SK-N-SH (cell line): ENCODE results near the gene ACSL6. TPM values are rescaled to one million over a fixed set of nuclear protein-coding genes. Genes with fewer than 3 reads are reported as not detected.

Experiments used
- CTCF ChIA-PET: fragments of 300-600, 350-600 bp; formaldehyde crosslinking; extraction: SDS; loops from one replicate; lab custom pipeline; 2021; lab: Yijun Ruan, JAX
- POLR2A ChIA-PET: fragments of 350-600 bp; sonication (Branson Sonifier 250); formaldehyde crosslinking; extraction: SDS; loops from one replicate; lab custom pipeline; 2020; ENCODE audit warnings: antibody characterized with exemption, inconsistent platforms; lab: Yijun Ruan, JAX
- DNase-seq: peaks from one replicate; pipeline ENCODE4 v3.0.0; 2012
- H2AFZ ChIP-seq: fragments of 200-600 bp; sonication (generic); 2 replicates; pipeline ENCODE4 v1.8.1; 2016; ENCODE audit warnings: antibody characterized with exemption, mild to moderate bottlenecking, low read depth
- H3F3A ChIP-seq: fragments of 200-600 bp; sonication (generic); replicated peaks from 2 replicates; pipeline ENCODE3; 2016; ENCODE audit warnings: antibody characterized with exemption, mild to moderate bottlenecking; ENCODE audit not compliant: insufficient read depth
- H3K27ac ChIP-seq, 2 experiments: fragments of 200-500 bp in 1 of 2; fragments of 200-600 bp in 1 of 2; sonication (Bioruptor generic) in 1 of 2; sonication (generic), shearing (Covaris generic) in 1 of 2; 2 replicates each; pipeline versions ENCODE4 v1.5.1 to v1.6.1; 2014 to 2016; ENCODE audit warnings: low read depth in 2 of 2, inconsistent platforms in 1 of 2, low read length in 1 of 2, mild to moderate bottlenecking in 1 of 2, mixed read lengths in 1 of 2
- H3K27me3 ChIP-seq: fragments of 200-600 bp; sonication (generic), shearing (Covaris generic); 2 replicates; pipeline ENCODE4 v1.6.1; 2016; ENCODE audit warnings: mixed run types; ENCODE audit not compliant: insufficient read depth
- H3K36me3 ChIP-seq, 2 experiments: fragments of 200-500 bp in 1 of 2; fragments of 200-600 bp in 1 of 2; sonication (Bioruptor generic) in 1 of 2; sonication (generic) in 1 of 2; replicated peaks in 1 of 2; 2 replicates each; pipeline versions ENCODE3 to v1.5.1; 2014 to 2016; ENCODE audit warnings: low read length in 1 of 2, mild to moderate bottlenecking in 1 of 2; ENCODE audit not compliant: insufficient read depth in 2 of 2, control insufficient read depth in 1 of 2
- H3K4me1 ChIP-seq, 2 experiments: fragments of 200-500 bp in 1 of 2; fragments of 200-600 bp in 1 of 2; sonication (Bioruptor generic) in 1 of 2; sonication (generic), shearing (Covaris generic) in 1 of 2; 2 replicates each; pipeline versions ENCODE4 v1.5.1 to v1.6.1; 2014 to 2016; ENCODE audit warnings: low read depth in 1 of 2, low read length in 1 of 2, mixed run types in 1 of 2; ENCODE audit not compliant: insufficient read depth in 2 of 2, control insufficient read depth in 1 of 2
- H3K4me2 ChIP-seq: fragments of 200-600 bp; sonication (generic), shearing (Covaris generic); 2 replicates; pipeline ENCODE4 v1.6.1; 2017; ENCODE audit warnings: mixed run types
- H3K4me3 ChIP-seq, 2 experiments: fragments of 200-500 bp in 1 of 2; fragments of 200-600 bp in 1 of 2; sonication (Bioruptor generic) in 1 of 2; sonication (generic), shearing (Covaris generic) in 1 of 2; 2 replicates each; pipeline versions ENCODE4 v1.5.1 to v1.8.1; 2014 to 2016; ENCODE audit warnings: low read depth in 2 of 2, inconsistent platforms in 1 of 2, low read length in 1 of 2, mild to moderate bottlenecking in 1 of 2, mixed read lengths in 1 of 2, moderate library complexity in 1 of 2
- H3K79me2 ChIP-seq: fragments of 200-600 bp; sonication (generic); 2 replicates; pipeline ENCODE4 v1.8.1; 2017; ENCODE audit warnings: mild to moderate bottlenecking; ENCODE audit not compliant: insufficient read depth
- H3K9ac ChIP-seq: fragments of 200-600 bp; sonication (generic); 2 replicates; pipeline ENCODE4 v1.6.1; 2017; ENCODE audit warnings: mixed run types
- H3K9me2 ChIP-seq: fragments of 200-600 bp; sonication (generic); 2 replicates; pipeline ENCODE4 v1.6.1; 2017; ENCODE audit warnings: mixed run types
- H3K9me3 ChIP-seq: fragments of 200-600 bp; sonication (generic); 2 replicates; pipeline ENCODE4 v1.6.1; 2017; ENCODE audit warnings: mixed run types, mild to moderate bottlenecking, moderate library complexity
- H4K20me1 ChIP-seq: fragments of 200-600 bp; sonication (generic); 2 replicates; pipeline ENCODE4 v1.6.1; 2017; ENCODE audit warnings: mild to moderate bottlenecking, mixed run types; ENCODE audit not compliant: insufficient read depth
- CHD2 ChIP-seq: fragments of 150-350 bp; IDR thresholded peaks from 2 replicates; pipeline ENCODE4 v1.6.1; 2018; ENCODE audit warnings: low read length; ENCODE audit not compliant: partially characterized antibody
- EP300 ChIP-seq, 2 experiments: IDR thresholded peaks; 2 replicates each; pipeline versions ENCODE4 v1.4.0 to v1.6.1; 2012; ENCODE audit warnings: borderline replicate concordance in 1 of 2, low read depth in 1 of 2, low read length in 1 of 2
- EZH2phosphoT487 ChIP-seq: fragments of 200-600 bp; sonication (generic); IDR thresholded peaks from 2 replicates; pipeline ENCODE4 v1.6.1; 2017; ENCODE audit warnings: low read depth, mixed run types, mild to moderate bottlenecking, antibody characterized with exemption, moderate library complexity, borderline replicate concordance
- FOXJ3 ChIP-seq: sonication (generic); formaldehyde crosslinking; IDR thresholded peaks from 2 replicates; pipeline ENCODE4 v1.5.1; 2020; ENCODE audit warnings: mild to moderate bottlenecking, missing genetic modification reagents
- GABPA ChIP-seq: IDR thresholded peaks from 2 replicates; pipeline ENCODE4 v1.4.0; 2012; ENCODE audit warnings: low read depth, mild to moderate bottlenecking
- GATA2 ChIP-seq: sonication (generic); formaldehyde crosslinking; IDR thresholded peaks from 2 replicates; pipeline ENCODE4 v1.5.0; 2020; ENCODE audit warnings: mild to moderate bottlenecking, missing genetic modification reagents
- MXI1 ChIP-seq: IDR thresholded peaks from 2 replicates; pipeline ENCODE4 v1.6.1; 2012; ENCODE audit warnings: mild to moderate bottlenecking, low read depth, low read length, improper control_type of control experiment
- NFIC ChIP-seq: IDR thresholded peaks from 2 replicates; pipeline ENCODE4 v1.4.0; 2012; ENCODE audit warnings: borderline replicate concordance
- NRF1 ChIP-seq: IDR thresholded peaks from 2 replicates; pipeline ENCODE4 v1.6.1; 2012; ENCODE audit warnings: low read depth, mild to moderate bottlenecking, low read length
- POLR2AphosphoS5 ChIP-seq: IDR thresholded peaks from 2 replicates; pipeline ENCODE4 v1.6.1; 2012; ENCODE audit warnings: low read depth, low read length
- RAD21 ChIP-seq: IDR thresholded peaks from 2 replicates; pipeline ENCODE4 v1.6.1; 2012; ENCODE audit warnings: mild to moderate bottlenecking, low read length
- RFX5 ChIP-seq: IDR thresholded peaks from 2 replicates; pipeline ENCODE4 v1.6.1; 2012; ENCODE audit warnings: mild to moderate bottlenecking, improper control_type of control experiment, low read length
- SIN3A ChIP-seq: IDR thresholded peaks from 2 replicates; pipeline ENCODE4 v1.6.1; 2012; ENCODE audit warnings: low read depth, mild to moderate bottlenecking, low read length, moderate library complexity, borderline replicate concordance
- TAF1 ChIP-seq: IDR thresholded peaks from 2 replicates; pipeline ENCODE4 v1.6.1; 2012; ENCODE audit warnings: low read depth, mild to moderate bottlenecking, low read length, moderate library complexity, borderline replicate concordance
- TEAD4 ChIP-seq: IDR thresholded peaks from 2 replicates; pipeline ENCODE4 v1.4.0; 2012; ENCODE audit warnings: mild to moderate bottlenecking, borderline replicate concordance; ENCODE audit not compliant: insufficient read depth
- WGBS: methylation state at CpG from one replicate; pipeline ENCODE4 v1.1.6; 2017; ENCODE audit warnings: low lambda C conversion rate; 5-methylcytosine and 5-hydroxymethylcytosine counted together
- polyA plus RNA-seq, 3 experiments: library from polyadenylated mRNA; depleted of rRNA; stranded (reverse); fragments of >200 nt; gene quantifications; 2 replicates each; pipeline ENCODE4 v1.2.3, GENCODE V29; 2012
- TF ChIP-seq, protein P1 (sequence below): fragments of 150-350 bp; IDR thresholded peaks from 2 replicates; pipeline ENCODE4 v1.6.1; 2016; ENCODE audit warnings: mild to moderate bottlenecking, low read depth, low read length
- TF ChIP-seq, protein P2 (sequence below): IDR thresholded peaks from 2 replicates; pipeline ENCODE4; 2012
- TF ChIP-seq, protein P3 (sequence below): IDR thresholded peaks from 2 replicates; pipeline ENCODE4 v1.6.1; 2012; ENCODE audit warnings: mild to moderate bottlenecking, low read depth, low read length, moderate library complexity
- TF ChIP-seq, protein P4 (sequence below): IDR thresholded peaks from 2 replicates; pipeline ENCODE4 v1.4.0; 2012; ENCODE audit warnings: low read depth

The ACSL6 gene
- polyA plus RNA-seq, 1 of the 3 experiments (the other 2 are of a cell fraction): 0.46 TPM

DNA sequence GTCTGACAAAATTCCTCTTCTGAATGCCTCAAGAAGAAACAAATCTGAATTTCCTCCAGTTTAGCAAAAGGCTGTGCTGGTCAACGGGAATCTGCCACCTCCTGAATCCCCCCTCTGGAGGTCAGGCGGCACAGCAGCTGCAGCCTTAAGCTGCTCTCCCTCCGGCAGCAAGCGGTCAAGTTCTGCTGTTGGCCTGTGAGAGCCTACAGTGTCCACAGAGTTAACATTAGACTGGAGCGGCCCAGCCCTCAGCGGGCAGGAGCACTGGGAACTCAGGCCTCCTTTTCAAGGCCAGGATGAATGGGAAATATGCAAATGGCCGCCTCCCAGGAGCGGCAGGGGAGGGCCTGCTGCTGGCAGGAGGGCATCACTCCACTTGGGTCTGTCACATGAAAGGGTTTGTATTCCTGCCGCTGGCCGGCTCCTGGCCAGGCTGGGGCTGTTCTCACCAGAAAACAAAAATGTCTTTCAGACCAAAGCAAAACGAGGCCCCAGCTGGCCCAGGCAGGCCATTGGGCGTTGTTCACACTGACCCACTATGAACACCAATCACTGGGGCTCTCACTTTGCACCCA, 8.2 kb downstream of the ACSL6 start:
- H3F3A ChIP-seq: no peaks in the 10 kb centered on the region
- H2AFZ ChIP-seq: no peak overlapping the region
- no peak overlapping the region for H3K27ac ChIP-seq
- TF ChIP-seq GABPA (no peak), RAD21 (peak; percentile 12; the same call in 1 of the 2 replicates)
- H3K9ac ChIP-seq: no peak overlapping the region
- ChIA-PET CTCF (interaction anchor here (1.4 to 7.5 kb wide), 5 partner anchors 60 to 580 kb away, joined by 4 to 152 read pairs (median 7); no protein-coding TSS in a partner anchor), POLR2A (no interaction called here)
- no peaks in the 10 kb centered on the region for H3K9me3 ChIP-seq
- H3K79me2 ChIP-seq: no peaks in the 10 kb centered on the region
- DNase-seq: peak; percentile 33
- no peak overlapping the region for H3K4me2 ChIP-seq
- no peaks in the 10 kb centered on the region for H4K20me1 ChIP-seq
- 71% methylated on average over 6 of the region's 12 CpGs for WGBS
- peaks cover 0 to 14% of the 10 kb centered on the region in 2 experiments; a peak in 1 of 4 replicates for H3K4me1 ChIP-seq
- no peaks in the 10 kb centered on the region for H3K36me3 ChIP-seq
- no peaks in the 10 kb centered on the region for H3K27me3 ChIP-seq
- no peaks in the 10 kb centered on the region for H3K9me2 ChIP-seq
- no peak overlapping the region for H3K4me3 ChIP-seq

DNA sequence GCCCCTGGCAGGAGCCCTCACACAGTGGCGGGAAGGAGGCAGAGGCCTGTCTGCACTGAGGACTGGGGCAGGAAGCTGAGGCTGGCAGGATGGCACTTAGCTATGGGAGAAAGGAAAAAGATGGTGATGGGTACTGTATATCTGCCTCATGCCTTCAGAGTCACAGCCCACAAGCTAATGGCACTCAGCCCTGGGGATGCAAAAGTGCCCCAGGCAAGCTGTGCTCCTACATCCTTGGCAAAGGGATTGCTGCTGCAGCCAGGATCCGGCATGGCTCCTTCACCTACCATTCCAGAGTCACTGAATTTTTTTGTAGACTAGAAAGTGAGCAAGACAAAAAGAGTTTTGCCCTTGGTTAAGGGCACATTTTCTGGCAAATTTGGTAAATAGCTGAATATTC, 8.7 kb downstream of the ACSL6 start:
- Histone ChIP-seq H3K27ac (no peak overlapping the region), H3K27me3 (no peaks in the 10 kb centered on the region), H3K36me3 (no peaks in the 10 kb centered on the region), H3F3A (no peaks in the 10 kb centered on the region), H3K79me2 (no peaks in the 10 kb centered on the region), H2AFZ (no peak overlapping the region), H3K9ac (no peak overlapping the region), H3K4me2 (no peak overlapping the region), H3K4me3 (no peak overlapping the region), H3K9me2 (no peaks in the 10 kb centered on the region), H3K4me1 (peaks cover 0 to 14% of the 10 kb centered on the region in 2 experiments; a peak in 1 of 4 replicates), H4K20me1 (no peaks in the 10 kb centered on the region), H3K9me3 (no peaks in the 10 kb centered on the region)
- 71% methylated on average over 2 of the region's 2 CpGs for WGBS
- no peak for DNase-seq
- POLR2A ChIA-PET: interaction anchor here (0.5 kb wide), 1 partner anchor 21 kb away, joined by 4 read pairs; no protein-coding TSS in a partner anchor
- no peak for TF ChIP-seq GATA2 (CRISPR knock-in tag)
- TF ChIP-seq EP300 (IDR thresholded peaks at IDR 0.05; ENCODE audit: borderline replicate concordance in 1 of 2, low read depth in 1 of 2, low read length in 1 of 2): no peak
- no peak for TF ChIP-seq TEAD4
- no peak for TF ChIP-seq RFX5
- TF ChIP-seq EZH2phosphoT487: no peak
- TF ChIP-seq, protein P1, sequence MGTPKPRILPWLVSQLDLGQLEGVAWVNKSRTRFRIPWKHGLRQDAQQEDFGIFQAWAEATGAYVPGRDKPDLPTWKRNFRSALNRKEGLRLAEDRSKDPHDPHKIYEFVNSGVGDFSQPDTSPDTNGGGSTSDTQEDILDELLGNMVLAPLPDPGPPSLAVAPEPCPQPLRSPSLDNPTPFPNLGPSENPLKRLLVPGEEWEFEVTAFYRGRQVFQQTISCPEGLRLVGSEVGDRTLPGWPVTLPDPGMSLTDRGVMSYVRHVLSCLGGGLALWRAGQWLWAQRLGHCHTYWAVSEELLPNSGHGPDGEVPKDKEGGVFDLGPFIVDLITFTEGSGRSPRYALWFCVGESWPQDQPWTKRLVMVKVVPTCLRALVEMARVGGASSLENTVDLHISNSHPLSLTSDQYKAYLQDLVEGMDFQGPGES: no peak
- no peak for TF ChIP-seq RAD21
- TF ChIP-seq NFIC: no peak
- TF ChIP-seq TAF1: no peak
- TF ChIP-seq, protein P2, sequence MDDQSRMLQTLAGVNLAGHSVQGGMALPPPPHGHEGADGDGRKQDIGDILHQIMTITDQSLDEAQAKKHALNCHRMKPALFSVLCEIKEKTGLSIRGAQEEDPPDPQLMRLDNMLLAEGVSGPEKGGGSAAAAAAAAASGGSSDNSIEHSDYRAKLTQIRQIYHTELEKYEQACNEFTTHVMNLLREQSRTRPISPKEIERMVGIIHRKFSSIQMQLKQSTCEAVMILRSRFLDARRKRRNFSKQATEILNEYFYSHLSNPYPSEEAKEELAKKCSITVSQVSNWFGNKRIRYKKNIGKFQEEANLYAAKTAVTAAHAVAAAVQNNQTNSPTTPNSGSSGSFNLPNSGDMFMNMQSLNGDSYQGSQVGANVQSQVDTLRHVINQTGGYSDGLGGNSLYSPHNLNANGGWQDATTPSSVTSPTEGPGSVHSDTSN: no peak
- TF ChIP-seq, protein P3, sequence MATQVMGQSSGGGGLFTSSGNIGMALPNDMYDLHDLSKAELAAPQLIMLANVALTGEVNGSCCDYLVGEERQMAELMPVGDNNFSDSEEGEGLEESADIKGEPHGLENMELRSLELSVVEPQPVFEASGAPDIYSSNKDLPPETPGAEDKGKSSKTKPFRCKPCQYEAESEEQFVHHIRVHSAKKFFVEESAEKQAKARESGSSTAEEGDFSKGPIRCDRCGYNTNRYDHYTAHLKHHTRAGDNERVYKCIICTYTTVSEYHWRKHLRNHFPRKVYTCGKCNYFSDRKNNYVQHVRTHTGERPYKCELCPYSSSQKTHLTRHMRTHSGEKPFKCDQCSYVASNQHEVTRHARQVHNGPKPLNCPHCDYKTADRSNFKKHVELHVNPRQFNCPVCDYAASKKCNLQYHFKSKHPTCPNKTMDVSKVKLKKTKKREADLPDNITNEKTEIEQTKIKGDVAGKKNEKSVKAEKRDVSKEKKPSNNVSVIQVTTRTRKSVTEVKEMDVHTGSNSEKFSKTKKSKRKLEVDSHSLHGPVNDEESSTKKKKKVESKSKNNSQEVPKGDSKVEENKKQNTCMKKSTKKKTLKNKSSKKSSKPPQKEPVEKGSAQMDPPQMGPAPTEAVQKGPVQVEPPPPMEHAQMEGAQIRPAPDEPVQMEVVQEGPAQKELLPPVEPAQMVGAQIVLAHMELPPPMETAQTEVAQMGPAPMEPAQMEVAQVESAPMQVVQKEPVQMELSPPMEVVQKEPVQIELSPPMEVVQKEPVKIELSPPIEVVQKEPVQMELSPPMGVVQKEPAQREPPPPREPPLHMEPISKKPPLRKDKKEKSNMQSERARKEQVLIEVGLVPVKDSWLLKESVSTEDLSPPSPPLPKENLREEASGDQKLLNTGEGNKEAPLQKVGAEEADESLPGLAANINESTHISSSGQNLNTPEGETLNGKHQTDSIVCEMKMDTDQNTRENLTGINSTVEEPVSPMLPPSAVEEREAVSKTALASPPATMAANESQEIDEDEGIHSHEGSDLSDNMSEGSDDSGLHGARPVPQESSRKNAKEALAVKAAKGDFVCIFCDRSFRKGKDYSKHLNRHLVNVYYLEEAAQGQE: no peak
- TF ChIP-seq NRF1: no peak
- no peak for TF ChIP-seq SIN3A
- TF ChIP-seq FOXJ3: no peak
- no peak for TF ChIP-seq CHD2
- TF ChIP-seq, protein P4, sequence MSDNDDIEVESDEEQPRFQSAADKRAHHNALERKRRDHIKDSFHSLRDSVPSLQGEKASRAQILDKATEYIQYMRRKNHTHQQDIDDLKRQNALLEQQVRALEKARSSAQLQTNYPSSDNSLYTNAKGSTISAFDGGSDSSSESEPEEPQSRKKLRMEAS: no peak
- TF ChIP-seq POLR2AphosphoS5: no peak
- TF ChIP-seq MXI1: no peak
- CTCF ChIA-PET: interaction anchor here (1.4 to 7.5 kb wide), 4 partner anchors 61 to 580 kb away, joined by 4 to 58 read pairs (median 6); no protein-coding TSS in a partner anchor
